Measurements from ENCODE around the gene FRMD4A.

- no peak for TF ChIP-seq CTCF (IDR thresholded peaks at IDR 0.05; ENCODE audit: insufficient read depth, low read length, poor library complexity, severe bottlenecking)
- TF ChIP-seq EZH2phosphoT487 (conservative IDR thresholded peaks at IDR 0.05; ENCODE audit: low read length), result no peak
Measured at GRCh38 chr10:13628661-13629060, 702.1 kb downstream of the FRMD4A start.

Measured in SU-DHL-6 (cell line).